ENCODE measurements around the gene TNNC1. TPM values are rescaled to one million over a fixed set of nuclear protein-coding genes. Genes with fewer than 3 reads are reported as not detected.

The TNNC1 gene
- total and polyA plus RNA-seq, 2 donors (not counting 1 experiment from before 2014, with no cell fraction given), result 1.1 to 5.4 TPM

DNA sequence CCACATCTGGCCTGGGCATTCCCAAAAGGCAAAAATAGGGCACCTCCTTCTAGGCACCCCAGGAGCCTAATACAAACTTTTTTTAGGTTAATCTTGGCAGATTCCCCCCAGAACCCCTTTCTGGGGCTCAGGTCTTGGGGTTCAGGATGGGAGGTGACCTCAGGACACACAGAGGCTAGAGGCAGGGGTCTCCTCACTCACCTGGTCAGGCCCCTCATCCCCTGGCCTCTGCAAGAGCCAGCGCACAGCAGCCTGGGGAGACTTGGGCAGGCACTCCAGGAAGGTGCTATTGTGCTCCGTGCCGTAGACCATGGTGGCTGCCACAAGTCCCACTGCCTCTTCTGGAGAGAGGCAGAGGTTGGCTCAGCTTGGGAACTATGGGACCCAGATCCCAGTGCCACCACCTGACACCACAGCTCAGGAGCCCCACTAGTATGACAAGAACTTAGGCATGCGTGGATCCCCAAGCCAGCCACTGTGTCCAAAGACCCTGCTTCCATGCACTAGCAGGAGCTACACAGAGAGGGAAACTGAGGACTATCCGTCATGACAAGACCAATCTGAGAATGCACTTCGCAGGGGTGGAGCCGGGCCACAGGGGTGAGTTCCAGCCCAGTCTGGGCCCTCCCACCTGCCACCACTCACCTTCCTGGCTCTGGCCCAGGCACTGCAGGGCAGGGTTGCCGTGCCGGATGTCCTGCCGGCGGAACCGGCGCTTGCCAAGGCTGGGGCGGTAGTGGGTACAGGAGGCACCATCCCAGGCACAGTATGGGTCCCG, 16.3 kb downstream of the TNNC1 start:
- Mint-ChIP-seq H3K27ac (no peak overlapping the region), H3K4me3 (no peak overlapping the region), H3K4me1 (no peaks in the 10 kb centered on the region), H3K27me3 (no peaks in the 10 kb centered on the region), H3K9me3 (ENCODE audit: insufficient read depth) (no peaks in the 10 kb centered on the region)
- Histone ChIP-seq H3K9ac (ENCODE audit: low read length) (no peak overlapping the region), H3K36me3 (replicated peaks in 1 of 2; ENCODE audit: control extremely low read depth in 1 of 2, control insufficient read depth in 1 of 2, extremely low read depth in 1 of 2, insufficient read depth in 2 of 2, low read length in 1 of 2) (no peaks in the 10 kb centered on the region), H3K79me2 (ENCODE audit: control insufficient read depth, insufficient read depth, low read length) (no peaks in the 10 kb centered on the region), H3K9me3 (ENCODE audit: control extremely low read depth in 1 of 3, control insufficient read depth in 2 of 3, insufficient read depth in 1 of 3, low read length in 2 of 3) (no peaks in the 10 kb centered on the region), H2AFZ (ENCODE audit: insufficient read depth, low read depth, low read length, poor library complexity, severe bottlenecking) (no peak overlapping the region), H4K20me1 (ENCODE audit: control insufficient read depth, insufficient read depth, low read length, poor library complexity, severe bottlenecking) (no peaks in the 10 kb centered on the region), H3K4me2 (replicated peaks; ENCODE audit: low read depth, low read length, poor library complexity, severe bottlenecking) (no peak overlapping the region), H3K4me3 (ENCODE audit: control extremely low read depth in 1 of 5, extremely low read depth in 1 of 5, insufficient read depth in 1 of 5, low read depth in 2 of 5, low read length in 4 of 5) (no peak overlapping the region), H3K4me1 (ENCODE audit: control insufficient read depth in 2 of 2, insufficient read depth in 2 of 2, low read length in 2 of 2) (no peaks in the 10 kb centered on the region), H3K27me3 (replicated peaks in 1 of 4; ENCODE audit: control extremely low read depth in 1 of 4, control insufficient read depth in 3 of 4, insufficient read depth in 4 of 4, low read length in 3 of 4) (no peaks in the 10 kb centered on the region), H3K27ac (ENCODE audit: low read length in 2 of 2) (no peak overlapping the region)
- TF ChIP-seq, protein P1, sequence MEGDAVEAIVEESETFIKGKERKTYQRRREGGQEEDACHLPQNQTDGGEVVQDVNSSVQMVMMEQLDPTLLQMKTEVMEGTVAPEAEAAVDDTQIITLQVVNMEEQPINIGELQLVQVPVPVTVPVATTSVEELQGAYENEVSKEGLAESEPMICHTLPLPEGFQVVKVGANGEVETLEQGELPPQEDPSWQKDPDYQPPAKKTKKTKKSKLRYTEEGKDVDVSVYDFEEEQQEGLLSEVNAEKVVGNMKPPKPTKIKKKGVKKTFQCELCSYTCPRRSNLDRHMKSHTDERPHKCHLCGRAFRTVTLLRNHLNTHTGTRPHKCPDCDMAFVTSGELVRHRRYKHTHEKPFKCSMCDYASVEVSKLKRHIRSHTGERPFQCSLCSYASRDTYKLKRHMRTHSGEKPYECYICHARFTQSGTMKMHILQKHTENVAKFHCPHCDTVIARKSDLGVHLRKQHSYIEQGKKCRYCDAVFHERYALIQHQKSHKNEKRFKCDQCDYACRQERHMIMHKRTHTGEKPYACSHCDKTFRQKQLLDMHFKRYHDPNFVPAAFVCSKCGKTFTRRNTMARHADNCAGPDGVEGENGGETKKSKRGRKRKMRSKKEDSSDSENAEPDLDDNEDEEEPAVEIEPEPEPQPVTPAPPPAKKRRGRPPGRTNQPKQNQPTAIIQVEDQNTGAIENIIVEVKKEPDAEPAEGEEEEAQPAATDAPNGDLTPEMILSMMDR (IDR thresholded peaks at IDR 0.05), result no peak
- no peak for TF ChIP-seq EZH2 (IDR thresholded peaks at IDR 0.05; ENCODE audit: borderline replicate concordance, insufficient read depth, low read depth, low read length, poor library complexity, severe bottlenecking)
- intact Hi-C loops (cut with micrococcal nuclease), result no loop called here
- WGBS (ENCODE audit: insufficient coverage), result 93% methylated on average over 15 of the region's 15 CpGs
- ChIA-PET CTCF (no interaction called here), POLR2A (no interaction called here)
- ATAC-seq (ENCODE audit: low read depth) (no peak), DNase-seq (no peak)

DNA sequence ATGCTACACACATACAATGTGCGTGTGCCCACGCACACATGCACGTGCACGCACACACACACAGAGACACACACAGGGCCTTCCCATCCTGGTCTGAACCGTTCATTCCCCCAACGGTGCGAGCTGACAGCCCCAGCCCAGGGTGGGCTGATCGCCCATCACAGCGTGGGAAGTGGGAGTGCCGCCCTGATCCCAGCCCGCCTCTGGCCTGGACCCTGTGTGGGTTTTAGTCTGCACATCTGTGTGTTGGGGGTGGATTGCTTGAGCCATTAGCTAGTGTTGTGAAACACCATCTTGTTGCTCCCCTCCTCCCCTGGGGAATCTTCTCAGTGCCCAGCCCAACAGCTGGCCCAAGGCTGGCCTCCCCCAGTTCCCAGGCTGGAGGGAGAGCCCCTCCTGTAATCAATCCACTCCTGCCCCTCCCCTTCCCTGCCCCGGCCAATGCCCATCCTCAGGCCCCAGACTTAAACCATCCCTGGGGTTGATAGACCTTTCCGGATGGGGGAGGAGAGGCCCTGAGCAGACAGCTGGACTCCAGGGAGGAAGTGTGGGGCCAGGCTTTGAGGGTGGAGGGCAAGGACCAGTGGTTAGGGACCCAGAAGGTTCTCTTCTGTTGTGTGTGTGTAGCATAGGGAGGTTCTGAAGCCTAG, 17.2 kb downstream of the TNNC1 start:
- no peak overlapping the region for H2AFZ ChIP-seq (ENCODE audit: insufficient read depth, low read depth, low read length, poor library complexity, severe bottlenecking)
- no peaks in the 10 kb centered on the region for H3K9me3 ChIP-seq (ENCODE audit: control extremely low read depth in 1 of 3, control insufficient read depth in 2 of 3, insufficient read depth in 1 of 3, low read length in 2 of 3)
- Mint-ChIP-seq H3K27ac (no peak overlapping the region), H3K4me1 (no peaks in the 10 kb centered on the region), H3K4me3 (no peak overlapping the region), H3K9me3 (ENCODE audit: insufficient read depth) (no peaks in the 10 kb centered on the region), H3K27me3 (no peaks in the 10 kb centered on the region)
- H3K36me3 ChIP-seq (replicated peaks in 1 of 2; ENCODE audit: control extremely low read depth in 1 of 2, control insufficient read depth in 1 of 2, extremely low read depth in 1 of 2, insufficient read depth in 2 of 2, low read length in 1 of 2), result no peaks in the 10 kb centered on the region
- TF ChIP-seq, protein P1 (IDR thresholded peaks at IDR 0.05), result no peak
- no peak for TF ChIP-seq EZH2 (IDR thresholded peaks at IDR 0.05; ENCODE audit: borderline replicate concordance, insufficient read depth, low read depth, low read length, poor library complexity, severe bottlenecking)
- H3K4me2 ChIP-seq (replicated peaks; ENCODE audit: low read depth, low read length, poor library complexity, severe bottlenecking), result no peak overlapping the region
- H3K27ac ChIP-seq (ENCODE audit: low read length in 2 of 2), result no peak overlapping the region
- WGBS (ENCODE audit: insufficient coverage), result 92% methylated on average over 12 of the region's 13 CpGs
- H3K79me2 ChIP-seq (ENCODE audit: control insufficient read depth, insufficient read depth, low read length), result no peaks in the 10 kb centered on the region
- no peaks in the 10 kb centered on the region for H3K4me1 ChIP-seq (ENCODE audit: control insufficient read depth in 2 of 2, insufficient read depth in 2 of 2, low read length in 2 of 2)
- no peak for ATAC-seq (ENCODE audit: low read depth)
- ChIA-PET POLR2A (no interaction called here), CTCF (no interaction called here)
- H3K9ac ChIP-seq (ENCODE audit: low read length), result no peak overlapping the region
- H3K27me3 ChIP-seq (replicated peaks in 1 of 4; ENCODE audit: control extremely low read depth in 1 of 4, control insufficient read depth in 3 of 4, insufficient read depth in 4 of 4, low read length in 3 of 4), result no peaks in the 10 kb centered on the region
- no peak overlapping the region for H3K4me3 ChIP-seq (ENCODE audit: control extremely low read depth in 1 of 5, extremely low read depth in 1 of 5, insufficient read depth in 1 of 5, low read depth in 2 of 5, low read length in 4 of 5)
- intact Hi-C loops (cut with micrococcal nuclease), result no loop called here
- no peak for DNase-seq
- no peaks in the 10 kb centered on the region for H4K20me1 ChIP-seq (ENCODE audit: control insufficient read depth, insufficient read depth, low read length, poor library complexity, severe bottlenecking)
